ENCODE measurements around the gene AKR1C3.

AKR1C3 gene

DNA sequence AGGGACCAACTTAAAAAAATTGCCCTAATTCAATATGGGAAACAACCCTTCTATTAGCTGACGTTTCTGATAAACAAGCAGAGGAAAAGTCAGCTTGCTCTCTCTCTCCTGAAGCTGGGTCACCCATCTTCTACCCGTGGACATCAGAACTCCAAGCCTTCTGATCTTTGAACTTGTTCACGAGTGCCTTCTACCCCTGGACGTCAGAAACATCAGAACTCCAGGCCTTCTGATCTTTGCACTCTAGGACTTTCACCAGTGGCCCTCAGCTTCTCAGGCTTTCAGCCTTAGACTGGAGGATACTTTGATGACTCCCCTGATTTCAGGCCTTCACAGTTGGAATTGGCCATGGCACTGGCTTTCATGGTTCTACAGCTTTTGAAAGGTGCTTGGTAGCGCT, 48.9 kb downstream of the AKR1C3 start:
- DNase-seq, result no peak

DNA sequence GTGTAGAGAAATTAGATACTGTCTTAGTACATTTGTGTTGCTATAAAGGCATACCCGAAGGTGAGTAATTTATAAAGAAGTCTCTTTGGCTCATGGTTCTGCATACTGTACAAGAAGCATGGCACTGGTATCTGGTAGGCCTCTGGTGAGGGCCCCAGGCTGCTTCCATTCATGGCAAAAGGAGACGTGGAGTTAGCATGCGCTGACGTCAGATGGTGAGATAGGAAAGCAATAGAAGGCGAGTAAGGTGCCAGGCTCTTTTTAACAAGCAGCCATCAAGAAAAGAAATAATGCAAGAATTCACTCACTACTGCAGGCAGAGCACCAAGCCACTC, 52.7 kb downstream of the AKR1C3 start:
- no peak for DNase-seq

DNA sequence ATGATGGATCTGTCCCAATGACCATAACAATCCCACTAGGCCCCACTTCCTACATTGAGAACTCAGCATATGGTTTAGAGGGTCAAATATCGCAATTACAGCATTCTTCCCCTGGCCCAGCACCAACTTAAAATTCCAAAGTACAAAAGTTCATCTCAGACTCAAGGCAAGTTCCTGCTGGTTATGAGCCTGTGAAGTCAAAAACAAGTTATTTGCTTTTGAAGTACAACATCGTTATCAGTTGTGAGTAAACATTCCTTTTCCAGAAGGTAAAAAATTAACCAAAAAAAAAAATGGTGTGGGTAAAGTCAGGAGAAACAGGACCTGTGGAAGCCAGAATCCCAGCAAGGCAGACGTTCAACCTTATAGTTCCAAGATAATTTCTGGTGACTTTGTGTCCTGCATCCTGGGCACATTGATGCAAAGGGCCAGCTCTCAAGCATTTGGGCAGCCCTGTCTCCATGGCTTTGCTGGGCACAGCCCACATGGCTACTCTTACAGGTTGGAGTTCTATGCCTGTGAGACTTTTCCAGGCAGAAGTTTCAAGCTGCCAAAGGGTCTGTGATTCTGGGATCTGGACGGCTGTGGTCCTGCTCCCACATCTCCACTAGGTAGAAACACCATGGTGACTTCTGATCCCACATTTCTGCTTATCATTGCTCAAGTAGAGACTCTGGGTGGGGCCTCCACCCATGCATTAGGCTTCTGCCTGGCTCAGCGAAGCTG, 53.2 kb downstream of the AKR1C3 start:
- DNase-seq, result no peak

DNA sequence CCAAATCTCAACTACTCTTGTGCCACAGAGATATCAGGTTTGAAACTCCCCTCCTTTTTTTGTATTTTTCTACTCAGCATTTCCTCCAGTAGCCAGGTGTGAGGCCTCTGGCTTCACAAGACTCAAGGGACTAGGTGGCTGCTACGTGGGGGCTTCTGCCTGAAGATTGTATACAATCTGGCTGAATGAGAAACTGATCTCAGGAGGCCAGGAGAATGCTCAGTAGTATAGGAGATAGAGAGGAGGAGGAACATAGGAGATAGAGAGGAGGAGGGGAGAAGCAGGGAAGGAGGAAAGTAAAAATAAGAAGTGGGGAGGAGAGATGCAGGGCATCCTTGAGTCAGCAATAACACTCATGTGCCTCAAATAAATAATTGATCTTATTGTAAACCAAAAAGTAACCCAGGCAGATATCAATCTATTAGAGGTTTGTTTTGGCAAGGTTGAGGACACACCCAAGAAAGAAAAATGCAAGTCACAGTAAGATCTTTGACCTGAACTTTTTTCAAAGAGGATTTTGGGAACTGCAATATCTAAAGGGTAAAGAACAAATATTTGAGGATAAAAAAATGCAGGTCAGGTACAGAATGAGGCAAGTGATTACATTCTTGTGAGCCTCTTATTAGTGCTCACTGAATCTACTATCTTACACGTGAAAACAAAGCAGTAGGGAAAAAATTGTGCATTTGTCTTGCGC, 53.9 kb downstream of the AKR1C3 start:
- no peak for DNase-seq

DNA sequence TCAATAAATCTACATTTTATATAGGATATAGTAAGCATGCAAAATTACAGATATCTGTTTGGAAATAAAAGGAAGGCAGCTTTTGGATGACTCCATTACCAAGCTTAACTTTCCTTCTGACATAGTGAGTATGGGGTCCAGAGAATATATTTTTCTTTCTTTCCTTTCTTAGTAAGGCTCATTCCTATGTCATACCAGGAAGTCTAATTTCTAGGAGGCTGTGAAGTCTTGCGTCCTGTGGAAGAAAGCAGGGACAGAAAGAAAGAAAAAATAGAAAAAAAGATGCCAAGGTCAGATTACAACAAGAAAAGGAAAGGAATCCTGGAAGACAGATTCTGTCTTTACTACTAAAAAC, 54.4 kb downstream of the AKR1C3 start:
- no peak for DNase-seq

DNA sequence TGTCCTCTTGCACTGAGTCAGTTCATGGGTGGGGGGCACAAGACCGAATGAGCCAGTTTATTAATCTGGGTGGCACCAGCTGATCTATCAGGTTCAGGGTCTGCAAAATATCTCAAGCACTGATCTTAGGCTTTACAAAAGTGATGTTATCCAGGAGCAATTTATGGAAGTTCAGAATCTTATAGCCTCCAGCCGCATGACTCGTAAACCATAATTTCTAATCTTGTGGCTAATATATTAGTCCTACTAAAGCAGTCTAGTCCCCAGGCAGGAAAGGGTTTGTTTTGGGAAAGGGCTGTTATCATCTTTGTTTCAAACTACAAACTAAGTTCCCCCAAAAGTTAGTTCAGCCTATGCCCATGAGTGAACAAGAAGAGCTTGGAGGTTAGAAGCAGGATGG, 56.9 kb downstream of the AKR1C3 start:
- DNase-seq, result no peak

DNA sequence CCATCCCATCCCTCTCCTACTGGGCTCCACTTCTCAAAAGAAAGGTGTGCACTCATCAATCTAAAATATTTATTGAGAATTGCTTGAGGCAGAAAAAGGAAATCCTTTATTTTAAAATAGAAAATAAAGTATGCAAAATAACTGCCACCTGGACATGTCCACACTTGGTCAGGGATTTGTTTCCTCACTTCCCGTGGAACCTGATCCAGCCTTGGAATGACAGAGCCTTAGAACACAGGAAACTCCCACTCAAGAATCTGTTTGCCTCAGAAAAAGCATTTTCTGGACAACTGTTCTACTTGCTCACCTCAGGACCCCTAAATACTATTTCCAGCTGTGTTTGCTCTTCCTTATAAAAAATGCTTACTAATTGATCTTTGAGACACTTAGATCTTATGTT, 61.7 kb downstream of the AKR1C3 start:
- no peak for DNase-seq

Measured in stimulated activated naive CD4-positive, alpha-beta T cell (primary cell).